HEK293 (cell line): ENCODE data around the gene ITPKB.

ENCODE experiments used
- CTCF ChIA-PET: fragments of 350-600 bp; formaldehyde crosslinking; extraction: SDS; loops from one replicate; lab custom pipeline; 2021; ENCODE audit warnings: antibody characterized with exemption; lab: Yijun Ruan, JAX
- POLR2A ChIA-PET: fragments of 300-600 bp; formaldehyde crosslinking; extraction: SDS; loops from one replicate; lab custom pipeline; 2020; ENCODE audit warnings: antibody characterized with exemption, inconsistent platforms; lab: Yijun Ruan, JAX
- H3K27ac ChIP-seq: fragments of 200-500 bp; sonication (Bioruptor generic); 2 replicates; pipeline ENCODE4 v1.5.1; 2014; ENCODE audit warnings: low read depth, low read length, control low read depth, inconsistent platforms; ENCODE audit errors: extremely low read depth
- H3K36me3 ChIP-seq, 2 experiments: fragments of 200-500 bp in 1 of 2; sonication (Bioruptor generic) in 1 of 2; 1 replicate in 1 of 2; 2 replicates in 1 of 2; pipeline ENCODE4 v1.5.1; 2014 to 2017; ENCODE audit warnings: inconsistent platforms in 2 of 2, low read length in 2 of 2; ENCODE audit not compliant: control insufficient read depth in 2 of 2, insufficient read depth in 1 of 2
- H3K4me1 ChIP-seq: fragments of 200-500 bp; sonication (Bioruptor generic); 2 replicates; pipeline ENCODE4 v1.5.1; 2014; ENCODE audit warnings: mild to moderate bottlenecking, low read length, inconsistent platforms; ENCODE audit not compliant: control insufficient read depth, insufficient read depth
- H3K4me3 ChIP-seq: 2 replicates; pipeline ENCODE4 v1.5.1; 2011; ENCODE audit warnings: low read depth, mild to moderate bottlenecking, control low read depth, low read length, moderate library complexity
- H3K9me3 ChIP-seq: fragments of 200-500 bp; sonication (Bioruptor generic); 2 replicates; pipeline ENCODE4 v1.5.1; 2014; ENCODE audit warnings: low read depth, low read length, inconsistent platforms; ENCODE audit not compliant: control insufficient read depth, insufficient read depth
- EGR2 ChIP-seq: fragments of 450-650 bp; formaldehyde crosslinking; IDR thresholded peaks from 2 replicates; pipeline ENCODE4 v1.5.1; 2016; ENCODE audit warnings: low read depth, missing biosample characterization, missing genetic modification characterization
- MYNN ChIP-seq: fragments of 450-650 bp; formaldehyde crosslinking; IDR thresholded peaks from 2 replicates; pipeline ENCODE4 v1.5.1; 2016; ENCODE audit warnings: missing biosample characterization, missing genetic modification characterization, borderline replicate concordance
- ZEB2 ChIP-seq: fragments of 450-650 bp; formaldehyde crosslinking; IDR thresholded peaks from 2 replicates; pipeline ENCODE4 v1.5.1; 2016; ENCODE audit warnings: missing biosample characterization, missing genetic modification characterization
- ZFHX2 ChIP-seq: fragments of 450-650 bp; formaldehyde crosslinking; conservative IDR thresholded peaks from 2 replicates; pipeline ENCODE4 v1.5.1; 2016; ENCODE audit warnings: missing biosample characterization, missing genetic modification characterization
- ZNF114 ChIP-seq: fragments of 450-650 bp; formaldehyde crosslinking; IDR thresholded peaks from 2 replicates; pipeline ENCODE4 v1.5.0; 2017; ENCODE audit warnings: missing biosample characterization, missing genetic modification characterization
- ZNF202 ChIP-seq: fragments of 450-650 bp; formaldehyde crosslinking; IDR thresholded peaks from 2 replicates; pipeline ENCODE4 v1.5.1; 2016; ENCODE audit warnings: missing biosample characterization, missing genetic modification characterization, borderline replicate concordance
- ZNF24 ChIP-seq: fragments of 450-650 bp; formaldehyde crosslinking; IDR thresholded peaks from 2 replicates; pipeline ENCODE4 v1.5.1; 2016; ENCODE audit warnings: missing biosample characterization, missing genetic modification characterization
- ZNF274 ChIP-seq, 2 experiments: fragments of 200-500 bp in 1 of 2; fragments of 450-650 bp in 1 of 2; sonication (Bioruptor generic) in 1 of 2; formaldehyde crosslinking in 1 of 2; IDR thresholded peaks; 2 replicates each; pipeline versions ENCODE4 v1.5.1 to v1.6.1; 2014 to 2016; ENCODE audit warnings: borderline replicate concordance in 1 of 2, inconsistent platforms in 1 of 2, low read length in 1 of 2, missing biosample characterization in 1 of 2, missing genetic modification characterization in 1 of 2
- ZNF311 ChIP-seq: fragments of 450-650 bp; formaldehyde crosslinking; IDR thresholded peaks from 2 replicates; pipeline ENCODE4 v1.5.1; 2017; ENCODE audit warnings: missing biosample characterization, missing genetic modification characterization, borderline replicate concordance
- ZNF521 ChIP-seq: fragments of 450-650 bp; formaldehyde crosslinking; IDR thresholded peaks from 2 replicates; pipeline ENCODE4 v1.5.1; 2017; ENCODE audit warnings: missing biosample characterization, mild to moderate bottlenecking, missing genetic modification characterization
- ZNF621 ChIP-seq: fragments of 450-650 bp; formaldehyde crosslinking; IDR thresholded peaks from 2 replicates; pipeline ENCODE4 v1.5.1; 2017; ENCODE audit warnings: missing biosample characterization, missing genetic modification characterization
- ZNF677 ChIP-seq: fragments of 450-650 bp; IDR thresholded peaks from 2 replicates; pipeline ENCODE4 v1.5.0; 2018; ENCODE audit warnings: missing biosample characterization, mild to moderate bottlenecking, missing genetic modification characterization, moderate library complexity
- ZNF843 ChIP-seq: fragments of 450-650 bp; formaldehyde crosslinking; IDR thresholded peaks from 2 replicates; pipeline ENCODE4 v1.5.1; 2016; ENCODE audit warnings: missing biosample characterization, missing genetic modification characterization
- ZSCAN16 ChIP-seq: fragments of 450-650 bp; formaldehyde crosslinking; IDR thresholded peaks from 2 replicates; pipeline ENCODE4 v1.5.1; 2016; ENCODE audit warnings: missing biosample characterization, missing genetic modification characterization
- ZSCAN30 ChIP-seq: fragments of 450-650 bp; IDR thresholded peaks from 2 replicates; pipeline ENCODE4 v1.5.1; 2018; ENCODE audit warnings: missing biosample characterization, mild to moderate bottlenecking, missing genetic modification characterization, moderate library complexity
- TF ChIP-seq, protein P1 (sequence below): fragments of 450-650 bp; formaldehyde crosslinking; IDR thresholded peaks from 2 replicates; pipeline ENCODE4 v1.5.0; 2017; ENCODE audit warnings: missing biosample characterization, missing genetic modification characterization, borderline replicate concordance
- TF ChIP-seq, protein P2 (sequence below): fragments of 450-650 bp; formaldehyde crosslinking; IDR thresholded peaks from 2 replicates; pipeline ENCODE4 v1.5.1; 2016; ENCODE audit warnings: missing biosample characterization, missing genetic modification characterization, borderline replicate concordance
- TF ChIP-seq, protein P3 (sequence below): fragments of 450-650 bp; formaldehyde crosslinking; optimal IDR thresholded peaks from 2 replicates; pipeline ENCODE3; 2016; ENCODE audit warnings: missing biosample characterization, mild to moderate bottlenecking, missing genetic modification characterization
- TF ChIP-seq, protein P4 (sequence below): fragments of 450-650 bp; formaldehyde crosslinking; IDR thresholded peaks from 2 replicates; pipeline ENCODE4 v1.5.1; 2017; ENCODE audit warnings: missing biosample characterization, missing genetic modification characterization
- TF ChIP-seq, protein P5 (sequence below): fragments of 450-650 bp; formaldehyde crosslinking; IDR thresholded peaks from 2 replicates; pipeline ENCODE4 v1.5.1; 2016; ENCODE audit warnings: missing biosample characterization, missing genetic modification characterization

Gene ITPKB

DNA sequence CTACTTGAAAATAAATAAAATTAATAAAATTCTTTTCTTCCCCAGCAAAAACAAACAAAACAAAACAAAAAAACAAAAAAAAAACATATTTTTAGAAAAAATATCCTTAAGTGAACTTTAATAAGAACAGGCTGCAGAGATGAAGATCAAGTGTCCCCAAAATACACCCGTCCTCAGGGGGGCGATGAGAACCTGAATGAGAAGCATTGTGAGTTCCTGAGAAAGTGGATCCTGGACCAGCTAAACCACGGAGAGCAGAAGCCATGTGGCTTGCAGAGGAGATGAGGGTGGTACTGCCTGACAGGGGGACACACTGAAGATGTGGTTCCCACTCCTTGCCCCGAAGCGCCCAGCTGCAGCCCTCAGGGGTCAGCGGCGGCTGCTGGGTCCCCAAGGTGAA, 89.3 kb downstream of the ITPKB start:
- Histone ChIP-seq H3K4me1 (no peaks in the 10 kb centered on the region), H3K36me3 (peaks cover 0 to 24% of the 10 kb centered on the region in 2 experiments; a peak in 1 of 3 replicates), H3K9me3 (no peaks in the 10 kb centered on the region), H3K4me3 (no peak overlapping the region), H3K27ac (no peak overlapping the region)
- TF ChIP-seq ZEB2 (tag by site-specific recombination) (no peak), ZNF677 (tag by site-specific recombination) (peak; percentile 79), ZNF274 (IDR thresholded peaks at IDR 0.05; ENCODE audit: low read length) (no peak), ZNF274 (tag by site-specific recombination; IDR thresholded peaks at IDR 0.05; ENCODE audit: borderline replicate concordance) (no peak)
- POLR2A ChIA-PET: no interaction called here
- CTCF ChIA-PET: interaction anchor here (0.6 to 3.4 kb wide), 8 partner anchors 9 to 651 kb away, joined by 3 to 17 read pairs (median 4); no protein-coding TSS in a partner anchor

DNA sequence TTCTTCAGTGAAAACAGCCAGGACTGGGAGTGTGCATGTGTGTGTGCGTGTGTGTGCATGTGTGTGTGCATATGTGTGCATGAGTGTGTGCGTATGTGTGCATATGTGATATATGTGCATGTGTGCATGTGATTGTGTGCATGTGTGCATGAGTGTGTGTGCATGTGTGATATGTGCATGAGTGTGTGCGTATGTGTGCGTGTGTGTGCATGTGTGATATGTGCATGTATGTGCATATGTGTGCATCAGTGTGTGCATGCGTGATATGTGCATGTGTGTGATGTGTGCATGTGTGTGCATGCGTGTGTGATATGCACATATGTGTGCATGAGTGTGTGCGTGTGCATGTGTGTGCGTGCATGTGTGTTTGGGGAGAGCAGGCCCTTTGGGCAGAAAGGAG, 89.8 kb downstream of the ITPKB start:
- H3K4me1 ChIP-seq: no peaks in the 10 kb centered on the region
- no peaks in the 10 kb centered on the region for H3K9me3 ChIP-seq
- H3K4me3 ChIP-seq: no peak overlapping the region
- CTCF ChIA-PET: interaction anchor here (0.6 to 3.4 kb wide), 8 partner anchors 8 to 652 kb away, joined by 3 to 17 read pairs (median 4); no protein-coding TSS in a partner anchor
- no peak overlapping the region for H3K27ac ChIP-seq
- POLR2A ChIA-PET: no interaction called here
- peaks cover 0 to 24% of the 10 kb centered on the region in 2 experiments; a peak in 1 of 3 replicates for H3K36me3 ChIP-seq
- TF ChIP-seq, protein P1, sequence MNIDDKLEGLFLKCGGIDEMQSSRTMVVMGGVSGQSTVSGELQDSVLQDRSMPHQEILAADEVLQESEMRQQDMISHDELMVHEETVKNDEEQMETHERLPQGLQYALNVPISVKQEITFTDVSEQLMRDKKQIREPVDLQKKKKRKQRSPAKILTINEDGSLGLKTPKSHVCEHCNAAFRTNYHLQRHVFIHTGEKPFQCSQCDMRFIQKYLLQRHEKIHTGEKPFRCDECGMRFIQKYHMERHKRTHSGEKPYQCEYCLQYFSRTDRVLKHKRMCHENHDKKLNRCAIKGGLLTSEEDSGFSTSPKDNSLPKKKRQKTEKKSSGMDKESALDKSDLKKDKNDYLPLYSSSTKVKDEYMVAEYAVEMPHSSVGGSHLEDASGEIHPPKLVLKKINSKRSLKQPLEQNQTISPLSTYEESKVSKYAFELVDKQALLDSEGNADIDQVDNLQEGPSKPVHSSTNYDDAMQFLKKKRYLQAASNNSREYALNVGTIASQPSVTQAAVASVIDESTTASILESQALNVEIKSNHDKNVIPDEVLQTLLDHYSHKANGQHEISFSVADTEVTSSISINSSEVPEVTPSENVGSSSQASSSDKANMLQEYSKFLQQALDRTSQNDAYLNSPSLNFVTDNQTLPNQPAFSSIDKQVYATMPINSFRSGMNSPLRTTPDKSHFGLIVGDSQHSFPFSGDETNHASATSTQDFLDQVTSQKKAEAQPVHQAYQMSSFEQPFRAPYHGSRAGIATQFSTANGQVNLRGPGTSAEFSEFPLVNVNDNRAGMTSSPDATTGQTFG (tag by site-specific recombination): peak; percentile 57; the same call in 1 of the 2 replicates
- TF ChIP-seq, protein P2, sequence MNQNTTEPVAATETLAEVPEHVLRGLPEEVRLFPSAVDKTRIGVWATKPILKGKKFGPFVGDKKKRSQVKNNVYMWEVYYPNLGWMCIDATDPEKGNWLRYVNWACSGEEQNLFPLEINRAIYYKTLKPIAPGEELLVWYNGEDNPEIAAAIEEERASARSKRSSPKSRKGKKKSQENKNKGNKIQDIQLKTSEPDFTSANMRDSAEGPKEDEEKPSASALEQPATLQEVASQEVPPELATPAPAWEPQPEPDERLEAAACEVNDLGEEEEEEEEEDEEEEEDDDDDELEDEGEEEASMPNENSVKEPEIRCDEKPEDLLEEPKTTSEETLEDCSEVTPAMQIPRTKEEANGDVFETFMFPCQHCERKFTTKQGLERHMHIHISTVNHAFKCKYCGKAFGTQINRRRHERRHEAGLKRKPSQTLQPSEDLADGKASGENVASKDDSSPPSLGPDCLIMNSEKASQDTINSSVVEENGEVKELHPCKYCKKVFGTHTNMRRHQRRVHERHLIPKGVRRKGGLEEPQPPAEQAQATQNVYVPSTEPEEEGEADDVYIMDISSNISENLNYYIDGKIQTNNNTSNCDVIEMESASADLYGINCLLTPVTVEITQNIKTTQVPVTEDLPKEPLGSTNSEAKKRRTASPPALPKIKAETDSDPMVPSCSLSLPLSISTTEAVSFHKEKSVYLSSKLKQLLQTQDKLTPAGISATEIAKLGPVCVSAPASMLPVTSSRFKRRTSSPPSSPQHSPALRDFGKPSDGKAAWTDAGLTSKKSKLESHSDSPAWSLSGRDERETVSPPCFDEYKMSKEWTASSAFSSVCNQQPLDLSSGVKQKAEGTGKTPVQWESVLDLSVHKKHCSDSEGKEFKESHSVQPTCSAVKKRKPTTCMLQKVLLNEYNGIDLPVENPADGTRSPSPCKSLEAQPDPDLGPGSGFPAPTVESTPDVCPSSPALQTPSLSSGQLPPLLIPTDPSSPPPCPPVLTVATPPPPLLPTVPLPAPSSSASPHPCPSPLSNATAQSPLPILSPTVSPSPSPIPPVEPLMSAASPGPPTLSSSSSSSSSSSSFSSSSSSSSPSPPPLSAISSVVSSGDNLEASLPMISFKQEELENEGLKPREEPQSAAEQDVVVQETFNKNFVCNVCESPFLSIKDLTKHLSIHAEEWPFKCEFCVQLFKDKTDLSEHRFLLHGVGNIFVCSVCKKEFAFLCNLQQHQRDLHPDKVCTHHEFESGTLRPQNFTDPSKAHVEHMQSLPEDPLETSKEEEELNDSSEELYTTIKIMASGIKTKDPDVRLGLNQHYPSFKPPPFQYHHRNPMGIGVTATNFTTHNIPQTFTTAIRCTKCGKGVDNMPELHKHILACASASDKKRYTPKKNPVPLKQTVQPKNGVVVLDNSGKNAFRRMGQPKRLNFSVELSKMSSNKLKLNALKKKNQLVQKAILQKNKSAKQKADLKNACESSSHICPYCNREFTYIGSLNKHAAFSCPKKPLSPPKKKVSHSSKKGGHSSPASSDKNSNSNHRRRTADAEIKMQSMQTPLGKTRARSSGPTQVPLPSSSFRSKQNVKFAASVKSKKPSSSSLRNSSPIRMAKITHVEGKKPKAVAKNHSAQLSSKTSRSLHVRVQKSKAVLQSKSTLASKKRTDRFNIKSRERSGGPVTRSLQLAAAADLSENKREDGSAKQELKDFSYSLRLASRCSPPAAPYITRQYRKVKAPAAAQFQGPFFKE: 0 out of 2 replicates have a peak, but pooled peaks have one; percentile 78
- TF ChIP-seq, protein P3, sequence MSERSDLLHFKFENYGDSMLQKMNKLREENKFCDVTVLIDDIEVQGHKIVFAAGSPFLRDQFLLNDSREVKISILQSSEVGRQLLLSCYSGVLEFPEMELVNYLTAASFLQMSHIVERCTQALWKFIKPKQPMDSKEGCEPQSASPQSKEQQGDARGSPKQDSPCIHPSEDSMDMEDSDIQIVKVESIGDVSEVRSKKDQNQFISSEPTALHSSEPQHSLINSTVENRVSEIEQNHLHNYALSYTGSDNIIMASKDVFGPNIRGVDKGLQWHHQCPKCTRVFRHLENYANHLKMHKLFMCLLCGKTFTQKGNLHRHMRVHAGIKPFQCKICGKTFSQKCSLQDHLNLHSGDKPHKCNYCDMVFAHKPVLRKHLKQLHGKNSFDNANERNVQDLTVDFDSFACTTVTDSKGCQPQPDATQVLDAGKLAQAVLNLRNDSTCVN (tag by site-specific recombination): peak; percentile 28
- TF ChIP-seq ZFHX2 (tag by site-specific recombination) (peak; percentile 16; the same call in 1 of the 2 replicates), ZNF311 (0 out of 2 replicates have a peak, but pooled peaks have one; percentile 25), ZNF202 (tag by site-specific recombination) (no peak), ZNF621 (0 out of 2 replicates have a peak, but pooled peaks have one; percentile 72), ZNF24 (no peak), MYNN (tag by site-specific recombination) (no peak), ZNF843 (tag by site-specific recombination) (no peak), ZSCAN30 (tag by site-specific recombination) (no peak), ZNF521 (tag by site-specific recombination) (0 out of 2 replicates have a peak, but pooled peaks have one; percentile 66), EGR2 (no peak), ZSCAN16 (tag by site-specific recombination) (no peak), ZNF114 (peak; percentile 85; the same call in 1 of the 2 replicates)
- TF ChIP-seq, protein P4, sequence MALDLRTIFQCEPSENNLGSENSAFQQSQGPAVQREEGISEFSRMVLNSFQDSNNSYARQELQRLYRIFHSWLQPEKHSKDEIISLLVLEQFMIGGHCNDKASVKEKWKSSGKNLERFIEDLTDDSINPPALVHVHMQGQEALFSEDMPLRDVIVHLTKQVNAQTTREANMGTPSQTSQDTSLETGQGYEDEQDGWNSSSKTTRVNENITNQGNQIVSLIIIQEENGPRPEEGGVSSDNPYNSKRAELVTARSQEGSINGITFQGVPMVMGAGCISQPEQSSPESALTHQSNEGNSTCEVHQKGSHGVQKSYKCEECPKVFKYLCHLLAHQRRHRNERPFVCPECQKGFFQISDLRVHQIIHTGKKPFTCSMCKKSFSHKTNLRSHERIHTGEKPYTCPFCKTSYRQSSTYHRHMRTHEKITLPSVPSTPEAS (tag by site-specific recombination): peak; percentile 100
- TF ChIP-seq, protein P5, sequence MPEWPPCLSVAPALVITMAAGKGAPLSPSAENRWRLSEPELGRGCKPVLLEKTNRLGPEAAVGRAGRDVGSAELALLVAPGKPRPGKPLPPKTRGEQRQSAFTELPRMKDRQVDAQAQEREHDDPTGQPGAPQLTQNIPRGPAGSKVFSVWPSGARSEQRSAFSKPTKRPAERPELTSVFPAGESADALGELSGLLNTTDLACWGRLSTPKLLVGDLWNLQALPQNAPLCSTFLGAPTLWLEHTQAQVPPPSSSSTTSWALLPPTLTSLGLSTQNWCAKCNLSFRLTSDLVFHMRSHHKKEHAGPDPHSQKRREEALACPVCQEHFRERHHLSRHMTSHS (tag by site-specific recombination): peak; percentile 57; the same call in 1 of the 2 replicates
